Ovary (tissue), 9 donors: ENCODE data around the gene KNDC1. TPM values are rescaled to one million over a fixed set of nuclear protein-coding genes. Genes with fewer than 3 reads are reported as not detected.

ENCODE experiments used
- DNase-seq, 5 donors: peaks; one replicate each; pipeline ENCODE4 v3.0.0-alpha.2; 2019 to 2020
- H3K27ac ChIP-seq, 2 donors: fragments of 200-600 bp; one replicate each; pipeline versions ENCODE4 v1.5.1 to v1.8.0; 2019 to 2022
- H3K27me3 ChIP-seq: fragments of 200-600 bp; one replicate; pipeline ENCODE4 v1.8.0; 2022
- H3K36me3 ChIP-seq: fragments of 200-600 bp; sonication (generic); one replicate; pipeline ENCODE4 v1.5.1; 2019
- H3K4me1 ChIP-seq: one replicate; pipeline ENCODE4 v1.8.1; 2013; ENCODE audit warnings: mild to moderate bottlenecking, moderate library complexity; ENCODE audit not compliant: insufficient read depth
- H3K4me3 ChIP-seq: fragments of 200-600 bp; sonication (generic); one replicate; pipeline ENCODE4 v1.5.1; 2017
- H3K9me3 ChIP-seq, 2 donors: fragments of 200-600 bp in 1 of 2; sonication (generic) in 1 of 2; one replicate each; pipeline versions ENCODE4 v1.5.1 to v1.8.1; 2013 to 2019; ENCODE audit warnings: mild to moderate bottlenecking in 1 of 2, moderate library complexity in 1 of 2
- EP300 ChIP-seq: sonication (generic); formaldehyde crosslinking; IDR thresholded peaks from one replicate; pipeline ENCODE4 v1.6.1; 2017; ENCODE audit warnings: antibody characterized with exemption
- POLR2A ChIP-seq: fragments of 450-650 bp; IDR thresholded peaks from one replicate; pipeline ENCODE4 v1.6.1; 2017; ENCODE audit warnings: antibody characterized with exemption, mild to moderate bottlenecking, moderate library complexity
- WGBS, 3 donors: extraction: QIAGEN DNeasy Blood & Tissue Kit in 1 of 3; methylation state at CpG; one replicate each; pipeline versions ENCODE4 v1.1.5 to v1.1.7; 2013 to 2017; 5-methylcytosine and 5-hydroxymethylcytosine counted together
- intact Hi-C, 4 donors: fragments of 100-400 bp; cut with DNase I; formaldehyde crosslinking; loops; one replicate each; pipeline versions ENCODE4 v1.11.0 to v1.15.1; 2022 to 2023
- polyA plus RNA-seq, 2 donors: library from polyadenylated mRNA; stranded (reverse); fragments of 200-250 nt in 1 of 2; fragments of 350-450 nt in 1 of 2; fragmentation: Illumina TruSeq in 1 of 2; extraction: RNeasy Lipid Tissue Mini Kit (QIAGEN cat#74804) in 1 of 2; gene quantifications; one replicate each; pipeline ENCODE4 v1.2.3, GENCODE V29; 2013 to 2014
- total RNA-seq, 7 donors: library from RNA; depleted of rRNA in 2 of 7; stranded (reverse); fragments of >200 nt in 2 of 7; fragmentation: NEBNext Ultra II Directional in 3 of 7; extraction: Animal tissue kit (Norgen Biotek cat#: 25700) in 3 of 7; gene quantifications; one replicate each; pipeline versions ENCODE4 v1.1.0 to v1.2.4, GENCODE V29; 2016 to 2023
- TF ChIP-seq, protein P1 (sequence below), 3 donors: fragments of 450-650 bp in 2 of 3; fragments of 200-600 bp in 1 of 3; IDR thresholded peaks; one replicate each; pipeline versions ENCODE4 v1.5.1 to v1.8.0; 2016 to 2022; ENCODE audit warnings: antibody characterized with exemption in 3 of 3, mild to moderate bottlenecking in 1 of 3
- donor health status: DM: no; HTN: no; CAD: no; lungs with moderate emphysema.
- donor health status: DM: no; HTN: no; CAD: no.
- donor health status: Bipolar disorder and iron deficiency.
- donor health status: DM: yes; HTN: yes; CAD: no.
- donor health status: DM: no; HTN: no; CAD: no.
- donor health status: DM: yes; HTN: yes; CAD: no.

KNDC1 gene
- total and polyA plus RNA-seq, 9 donors: 0.67 to 34.9 (median 16.6) TPM

DNA sequence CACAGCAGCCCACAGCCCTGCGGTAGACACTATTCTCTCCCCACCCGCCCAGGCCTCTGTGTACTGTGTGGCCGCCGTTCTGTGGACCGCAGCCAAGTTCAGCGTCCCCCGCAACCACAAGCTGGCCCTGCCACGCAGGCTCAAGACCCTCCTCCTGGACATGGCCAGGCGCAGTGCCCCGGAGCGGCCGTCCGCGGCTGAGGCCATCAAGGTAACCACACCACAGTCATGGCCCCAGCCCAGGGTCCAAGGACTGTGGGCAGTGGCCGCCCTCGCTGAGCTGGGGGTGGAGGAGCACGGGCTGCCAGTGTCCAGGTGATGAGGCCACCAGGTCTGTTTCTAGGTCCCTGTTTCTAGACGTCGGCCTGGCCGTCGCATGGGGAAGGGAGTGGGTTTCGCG, 35.6 kb downstream of the KNDC1 start:
- Histone ChIP-seq H3K27ac (no peak overlapping the region), H3K4me3 (no peak overlapping the region), H3K36me3 (no peaks in the 10 kb centered on the region), H3K27me3 (no peaks in the 10 kb centered on the region), H3K9me3 (no peaks in the 10 kb centered on the region), H3K4me1 (no peaks in the 10 kb centered on the region)
- 69 to 84% (median 83%) methylated on average over 13 to 23 of the region's 23 CpGs for WGBS, 3 donors
- TF ChIP-seq, protein P1, sequence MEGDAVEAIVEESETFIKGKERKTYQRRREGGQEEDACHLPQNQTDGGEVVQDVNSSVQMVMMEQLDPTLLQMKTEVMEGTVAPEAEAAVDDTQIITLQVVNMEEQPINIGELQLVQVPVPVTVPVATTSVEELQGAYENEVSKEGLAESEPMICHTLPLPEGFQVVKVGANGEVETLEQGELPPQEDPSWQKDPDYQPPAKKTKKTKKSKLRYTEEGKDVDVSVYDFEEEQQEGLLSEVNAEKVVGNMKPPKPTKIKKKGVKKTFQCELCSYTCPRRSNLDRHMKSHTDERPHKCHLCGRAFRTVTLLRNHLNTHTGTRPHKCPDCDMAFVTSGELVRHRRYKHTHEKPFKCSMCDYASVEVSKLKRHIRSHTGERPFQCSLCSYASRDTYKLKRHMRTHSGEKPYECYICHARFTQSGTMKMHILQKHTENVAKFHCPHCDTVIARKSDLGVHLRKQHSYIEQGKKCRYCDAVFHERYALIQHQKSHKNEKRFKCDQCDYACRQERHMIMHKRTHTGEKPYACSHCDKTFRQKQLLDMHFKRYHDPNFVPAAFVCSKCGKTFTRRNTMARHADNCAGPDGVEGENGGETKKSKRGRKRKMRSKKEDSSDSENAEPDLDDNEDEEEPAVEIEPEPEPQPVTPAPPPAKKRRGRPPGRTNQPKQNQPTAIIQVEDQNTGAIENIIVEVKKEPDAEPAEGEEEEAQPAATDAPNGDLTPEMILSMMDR (IDR thresholded peaks at IDR 0.05): no peak
- no peak for TF ChIP-seq EP300
- intact Hi-C loops: no loop called here
- DNase-seq: peak in 2 of 5 donors; percentile 28 to 33

DNA sequence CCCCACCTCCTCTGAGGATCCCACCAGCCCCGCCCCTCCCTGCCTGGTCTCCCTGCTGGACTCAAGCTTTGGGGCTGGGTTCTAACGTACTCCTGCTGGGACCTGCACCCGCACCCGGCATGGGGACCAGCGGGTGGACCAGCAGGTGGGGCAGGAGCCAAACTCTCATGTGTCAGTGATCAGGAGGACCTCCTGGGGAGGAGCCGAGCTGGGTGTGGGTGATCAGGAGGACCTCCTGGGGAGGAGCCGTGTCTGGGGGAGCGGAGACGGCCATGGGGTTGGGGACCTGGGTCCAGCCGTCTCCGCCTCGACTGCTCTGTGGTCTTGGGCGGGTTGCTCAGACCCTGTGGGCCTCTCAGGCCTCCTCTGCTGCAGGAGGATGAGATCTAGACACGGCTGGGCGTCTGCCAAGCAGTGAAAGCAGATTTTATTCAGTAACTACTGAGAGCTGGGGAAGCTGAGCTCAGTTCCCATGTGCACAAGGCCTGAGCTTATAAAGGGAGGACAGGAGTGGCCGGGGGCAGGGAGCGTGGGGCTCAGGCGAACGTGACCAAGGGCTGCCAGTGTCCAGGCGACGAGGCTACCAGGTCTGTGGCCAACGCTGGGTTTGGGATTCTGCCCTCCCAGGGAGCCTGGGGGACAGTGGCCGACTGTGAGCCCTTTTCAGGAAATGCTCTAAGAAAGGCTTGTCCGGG, 36.3 kb downstream of the KNDC1 start:
- Histone ChIP-seq H3K4me1 (no peaks in the 10 kb centered on the region), H3K9me3 (no peaks in the 10 kb centered on the region), H3K27ac (no peak overlapping the region), H3K4me3 (no peak overlapping the region), H3K36me3 (no peaks in the 10 kb centered on the region), H3K27me3 (no peaks in the 10 kb centered on the region)
- WGBS, 3 donors: 72 to 85% (median 81%) methylated on average over 22 to 24 of the region's 24 CpGs
- TF ChIP-seq POLR2A (no peak), EP300 (no peak)
- TF ChIP-seq, protein P1 (IDR thresholded peaks at IDR 0.05): no peak
- intact Hi-C loops: no loop called here
- peak in 1 of 5 donors; percentile 27 for DNase-seq

DNA sequence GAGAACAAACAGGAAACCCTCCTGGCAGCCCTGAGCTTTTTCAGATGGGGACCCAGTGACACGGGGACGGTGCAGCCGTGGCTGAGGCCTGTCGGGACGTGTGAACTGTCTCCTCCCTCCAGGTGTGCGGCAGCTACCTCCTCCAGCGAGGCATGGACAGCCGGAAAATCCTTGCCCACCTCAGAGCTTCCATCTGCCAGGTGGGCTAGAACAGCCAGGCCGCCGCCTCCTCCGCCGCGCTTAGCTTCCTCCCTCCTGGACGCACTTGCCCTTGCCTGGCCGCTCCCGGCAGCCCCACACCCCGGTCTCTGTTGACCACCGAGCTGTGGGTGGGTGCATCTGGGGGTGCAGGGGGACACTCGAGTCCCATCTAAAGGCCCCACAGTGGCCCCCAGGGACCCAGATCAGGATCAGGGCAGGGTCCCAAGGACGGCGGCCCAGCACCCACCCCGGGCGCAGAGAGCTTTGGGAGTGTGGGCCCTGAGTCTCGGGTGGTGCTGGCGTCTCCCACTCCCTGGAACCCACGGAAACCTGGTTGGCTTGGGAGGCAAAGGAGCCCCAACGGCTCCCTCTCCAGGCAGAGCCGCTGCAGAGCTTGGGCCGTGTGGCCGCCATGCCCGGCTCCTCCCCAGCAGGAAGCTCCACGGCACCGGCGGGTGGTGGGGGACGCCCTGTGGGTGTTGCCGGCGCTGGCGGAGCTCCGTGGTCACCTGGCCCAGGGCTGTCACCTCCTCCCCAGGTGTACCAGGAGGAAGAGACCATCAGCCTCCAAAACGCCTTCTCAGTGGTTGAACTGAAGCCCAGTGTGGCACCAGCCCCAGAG, 37.1 kb downstream of the KNDC1 start:
- Histone ChIP-seq H3K36me3 (no peaks in the 10 kb centered on the region), H3K9me3 (no peaks in the 10 kb centered on the region), H3K27me3 (no peaks in the 10 kb centered on the region), H3K4me3 (no peak overlapping the region), H3K4me1 (no peaks in the 10 kb centered on the region), H3K27ac (no peak overlapping the region)
- DNase-seq: peak in 1 of 5 donors; percentile 27
- WGBS, 3 donors: 87 to 90% (median 88%) methylated on average over 40 of the region's 40 CpGs
- TF ChIP-seq, protein P1 (IDR thresholded peaks at IDR 0.05): no peak
- TF ChIP-seq EP300 (no peak), POLR2A (no peak)
- intact Hi-C loops: no loop called here

DNA sequence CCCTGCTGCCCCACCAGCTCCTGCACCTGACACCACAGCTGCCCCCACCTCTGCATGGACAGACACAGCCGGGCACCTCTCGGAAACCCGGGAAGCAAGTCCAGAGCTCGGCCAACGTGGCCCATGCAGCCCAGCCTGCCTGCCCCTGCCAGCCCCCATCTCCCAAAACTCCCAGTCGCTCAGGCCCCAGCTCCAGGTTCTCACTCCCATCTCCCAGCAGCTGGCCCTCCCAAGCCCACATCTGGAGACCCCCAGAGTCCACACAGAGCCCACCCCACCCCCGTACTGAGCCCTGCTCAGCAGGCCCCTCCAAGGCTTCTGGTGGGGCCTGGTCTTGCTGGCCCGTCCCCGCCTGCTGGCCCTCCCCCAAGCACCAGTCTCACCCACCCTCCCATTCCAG, 37.8 kb downstream of the KNDC1 start:
- intact Hi-C loops: no loop called here
- TF ChIP-seq EP300 (no peak), POLR2A (no peak)
- TF ChIP-seq, protein P1 (IDR thresholded peaks at IDR 0.05): no peak
- Histone ChIP-seq H3K9me3 (no peaks in the 10 kb centered on the region), H3K27me3 (no peaks in the 10 kb centered on the region), H3K27ac (no peak overlapping the region), H3K4me3 (no peak overlapping the region), H3K4me1 (no peaks in the 10 kb centered on the region), H3K36me3 (no peaks in the 10 kb centered on the region)
- peak in 1 of 5 donors; percentile 21 for DNase-seq
- WGBS, 3 donors: 88 to 91% (median 90%) methylated on average over 9 of the region's 9 CpGs
